WTC11 (cell line): ENCODE results near the gene DDC. TPM values are rescaled to one million over a fixed set of nuclear protein-coding genes. Genes with fewer than 3 reads are reported as not detected.

ENCODE experiments used
- ATAC-seq: fragments of 200-7000 bp; cut with Tn5 transposase; 2 replicates; pipeline ENCODE4 v1.10.0; 2021; ENCODE audit warnings: mild to moderate bottlenecking, moderate library complexity
- CTCF ChIA-PET: fragments of 300-600 bp; sonication (Branson Sonifier 250); formaldehyde crosslinking; loops from one replicate; lab custom pipeline; 2021; ENCODE audit warnings: antibody characterized with exemption; lab: Charles Lee
- POLR2A ChIA-PET: fragments of 350-600 bp; sonication (Branson Sonifier 250); formaldehyde crosslinking; loops from one replicate; lab custom pipeline; 2021; ENCODE audit warnings: antibody characterized with exemption; lab: Charles Lee
- DNase-seq: peaks from one replicate; pipeline ENCODE4 v3.0.0; 2021; ENCODE audit warnings: low spot score
- H3K27ac Mint-ChIP-seq: 2 replicates; pipeline ENCODE4 v1.8.0; 2021; ENCODE audit warnings: mixed read lengths
- H3K27me3 Mint-ChIP-seq: 2 replicates; pipeline ENCODE4 v1.8.0; 2021; ENCODE audit warnings: low read depth, mild to moderate bottlenecking, moderate library complexity, mixed read lengths
- H3K36me3 Mint-ChIP-seq: 2 replicates; pipeline ENCODE4 v1.8.0; 2021; ENCODE audit warnings: mixed read lengths
- H3K4me1 Mint-ChIP-seq: 2 replicates; pipeline ENCODE4 v1.8.0; 2022; ENCODE audit warnings: mixed read lengths
- H3K4me3 Mint-ChIP-seq: 2 replicates; pipeline ENCODE4 v1.8.0; 2021; ENCODE audit warnings: mild to moderate bottlenecking, moderate library complexity, mixed read lengths
- H3K9me3 Mint-ChIP-seq: 2 replicates; pipeline ENCODE4 v1.8.0; 2021; ENCODE audit warnings: mixed read lengths
- AFF4 ChIP-seq: sonication (generic); formaldehyde crosslinking; IDR thresholded peaks from 2 replicates; pipeline ENCODE4 v1.8.1; 2023; ENCODE audit warnings: mild to moderate bottlenecking, missing genetic modification reagents, borderline replicate concordance
- CTCF ChIP-seq: fragments of 200-600 bp; IDR thresholded peaks from 2 replicates; pipeline ENCODE4 v1.8.0; 2022; ENCODE audit warnings: antibody characterized with exemption
- FOXK1 ChIP-seq: sonication (generic); formaldehyde crosslinking; IDR thresholded peaks from 2 replicates; pipeline ENCODE4 v1.8.0; 2022; ENCODE audit warnings: mild to moderate bottlenecking, moderate library complexity, missing genetic modification reagents
- JUN ChIP-seq: sonication (generic); formaldehyde crosslinking; IDR thresholded peaks from 2 replicates; pipeline ENCODE4 v1.8.0; 2023; ENCODE audit warnings: mild to moderate bottlenecking, missing genetic modification reagents
- PRRX2 ChIP-seq: fragments of 250-450 bp; sonication (Bioruptor Pico); IDR thresholded peaks from 2 replicates; pipeline ENCODE4 v1.8.0; 2021; ENCODE audit warnings: mild to moderate bottlenecking
- RORB ChIP-seq: fragments of 250-450 bp; sonication (Bioruptor Pico); IDR thresholded peaks from 2 replicates; pipeline ENCODE4 v1.9.0; 2021; ENCODE audit warnings: mild to moderate bottlenecking
- SMAD4 ChIP-seq: sonication (generic); formaldehyde crosslinking; IDR thresholded peaks from 2 replicates; pipeline ENCODE4 v1.8.0; 2022; ENCODE audit warnings: mild to moderate bottlenecking, missing genetic modification reagents
- SOX15 ChIP-seq: fragments of 250-450 bp; sonication (Bioruptor Pico); IDR thresholded peaks from 2 replicates; pipeline ENCODE4 v1.9.0; 2021; ENCODE audit warnings: mild to moderate bottlenecking
- TCF7 ChIP-seq: sonication (generic); formaldehyde crosslinking; IDR thresholded peaks from 2 replicates; pipeline ENCODE4 v1.8.0; 2022; ENCODE audit warnings: mild to moderate bottlenecking, low read depth, missing genetic modification reagents, moderate library complexity
- ZBTB21 ChIP-seq: sonication (generic); formaldehyde crosslinking; IDR thresholded peaks from 2 replicates; pipeline ENCODE4 v1.8.1; 2023; ENCODE audit warnings: mild to moderate bottlenecking, missing genetic modification reagents, borderline replicate concordance
- ZNF219 ChIP-seq: sonication (generic); formaldehyde crosslinking; IDR thresholded peaks from 2 replicates; pipeline ENCODE4 v1.8.0; 2023; ENCODE audit warnings: missing genetic modification reagents, mild to moderate bottlenecking, borderline replicate concordance
- ZNF263 ChIP-seq: sonication (generic); formaldehyde crosslinking; IDR thresholded peaks from 2 replicates; pipeline ENCODE4 v1.8.1; 2022; ENCODE audit warnings: low read depth, mild to moderate bottlenecking, moderate library complexity, missing genetic modification reagents
- ZNF416 ChIP-seq: fragments of 250-450 bp; sonication (Bioruptor Pico); IDR thresholded peaks from 2 replicates; pipeline ENCODE4 v1.9.0; 2021; ENCODE audit warnings: mild to moderate bottlenecking, inconsistent platforms
- ZNF423 ChIP-seq: fragments of 250-450 bp; sonication (Bioruptor Pico); IDR thresholded peaks from 2 replicates; pipeline ENCODE4 v2.1.2; 2022; ENCODE audit warnings: mild to moderate bottlenecking, moderate library complexity
- ZNF532 ChIP-seq: fragments of 250-450 bp; sonication (Bioruptor Pico); IDR thresholded peaks from 2 replicates; pipeline ENCODE4 v1.9.0; 2021; ENCODE audit warnings: mild to moderate bottlenecking, borderline replicate concordance
- total RNA-seq: library from RNA; stranded (reverse); gene quantifications from 3 replicates; pipeline ENCODE4 v1.2.3, GENCODE V29; 2021
- TF ChIP-seq, protein P1 (sequence below): sonication (generic); formaldehyde crosslinking; IDR thresholded peaks from 2 replicates; pipeline ENCODE4 v1.8.1; 2022; ENCODE audit warnings: low read depth, mild to moderate bottlenecking, moderate library complexity, missing genetic modification reagents, borderline replicate concordance

DDC gene
- total RNA-seq, 1 experiment from 2014 or later = not detected

GRCh38 chr7:50418526-50419290 is 146.5 kb downstream of the DDC start:
- Mint-ChIP-seq H3K4me1 (peaks cover 45% of the 10 kb centered on the region), H3K27ac (peak overlapping the region; percentile 38; the same call in 1 of the 2 replicates)

DNA sequence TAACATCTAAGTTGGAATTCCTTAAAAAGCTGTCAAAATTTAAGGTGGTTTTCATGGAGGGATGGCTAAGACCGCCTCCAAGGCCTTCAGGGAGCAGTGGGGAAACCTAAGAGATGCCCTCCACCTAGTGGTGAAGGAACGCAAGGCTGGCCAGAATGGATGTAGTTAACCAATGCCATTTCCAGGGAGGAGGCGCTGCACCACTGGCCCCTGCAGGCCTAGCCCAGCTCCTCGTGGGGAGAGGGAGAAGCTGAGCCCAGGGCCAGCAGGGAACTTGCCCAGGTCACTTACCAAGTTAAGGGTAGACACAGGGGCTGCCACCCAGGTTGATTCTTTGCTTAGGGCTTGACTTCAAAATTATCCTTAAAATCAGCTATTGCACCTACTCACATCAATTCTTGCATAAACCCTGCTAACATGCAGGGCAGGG is 147.1 kb downstream of the DDC start:
- Mint-ChIP-seq H3K27me3 (peaks cover 3% of the 10 kb centered on the region; the same call in 1 of the 2 replicates), H3K4me3 (no peak overlapping the region), H3K27ac (no peak overlapping the region), H3K4me1 (peaks cover 45% of the 10 kb centered on the region), H3K9me3 (no peaks in the 10 kb centered on the region), H3K36me3 (no peaks in the 10 kb centered on the region)
- peak; percentile 89 for DNase-seq
- POLR2A ChIA-PET = no interaction called here
- peak; percentile 96 for ATAC-seq
- TF ChIP-seq CTCF (peak; percentile 77), ZNF219 (CRISPR knock-in tag) (no peak)
- CTCF ChIA-PET = interaction anchor here (0.6 to 3.1 kb wide), 36 partner anchors 8 to 744 kb away, joined by 3 to 18 read pairs (median 4); no protein-coding TSS in a partner anchor

More at GRCh38 chr7:50418526-50419290, 146.5 kb downstream of the DDC start:
- no peak for DNase-seq
- TF ChIP-seq, protein P1, sequence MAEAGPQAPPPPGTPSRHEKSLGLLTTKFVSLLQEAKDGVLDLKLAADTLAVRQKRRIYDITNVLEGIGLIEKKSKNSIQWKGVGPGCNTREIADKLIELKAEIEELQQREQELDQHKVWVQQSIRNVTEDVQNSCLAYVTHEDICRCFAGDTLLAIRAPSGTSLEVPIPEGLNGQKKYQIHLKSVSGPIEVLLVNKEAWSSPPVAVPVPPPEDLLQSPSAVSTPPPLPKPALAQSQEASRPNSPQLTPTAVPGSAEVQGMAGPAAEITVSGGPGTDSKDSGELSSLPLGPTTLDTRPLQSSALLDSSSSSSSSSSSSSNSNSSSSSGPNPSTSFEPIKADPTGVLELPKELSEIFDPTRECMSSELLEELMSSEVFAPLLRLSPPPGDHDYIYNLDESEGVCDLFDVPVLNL = no peak
- no peak for TF ChIP-seq ZNF263
- no peaks in the 10 kb centered on the region for H3K9me3 Mint-ChIP-seq
- no peaks in the 10 kb centered on the region for H3K36me3 Mint-ChIP-seq
- peaks cover 3% of the 10 kb centered on the region; the same call in 1 of the 2 replicates for H3K27me3 Mint-ChIP-seq
- ChIA-PET POLR2A (no interaction called here), CTCF (interaction anchor here (0.6 to 3.1 kb wide), 34 partner anchors 10 to 744 kb away, joined by 3 to 18 read pairs (median 4); no protein-coding TSS in a partner anchor)
- H3K4me3 Mint-ChIP-seq = no peak overlapping the region
- ATAC-seq = peak; percentile 23

GRCh38 chr7:50416527-50417182 is 148.6 kb downstream of the DDC start:
- CTCF ChIA-PET = interaction anchor here (1.0 to 3.1 kb wide), 5 partner anchors 10 to 213 kb away, joined by 3 to 18 read pairs (median 6); no protein-coding TSS in a partner anchor
- ATAC-seq (no peak), DNase-seq (no peak)

DNA sequence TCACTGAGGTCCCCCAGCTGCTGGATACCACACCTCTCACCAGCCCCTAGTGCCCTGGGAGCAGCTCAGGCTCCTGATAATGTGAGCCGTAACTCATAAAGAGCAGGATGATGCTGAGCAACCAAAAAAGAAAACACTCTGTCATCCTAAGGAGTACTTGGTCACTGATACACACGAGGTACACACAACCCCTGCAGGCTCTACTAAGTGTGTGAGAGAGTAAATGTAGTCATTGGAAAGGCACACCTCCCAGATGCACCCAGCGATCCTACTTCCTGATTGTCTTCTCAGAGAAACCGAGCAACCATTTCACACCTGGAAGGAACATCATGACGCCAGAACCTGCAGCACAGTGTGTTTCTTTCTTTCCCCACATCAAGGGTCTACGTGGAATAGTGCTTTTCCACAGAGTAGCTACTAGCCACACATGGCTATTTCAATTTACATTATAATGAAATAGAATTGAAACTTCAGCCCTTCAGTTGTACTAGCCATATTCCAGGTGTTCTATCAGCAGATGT is 149.3 kb downstream of the DDC start:
- POLR2A ChIA-PET = no interaction called here
- CTCF ChIA-PET = interaction anchor here (0.8 to 3.1 kb wide), 3 partner anchors 10 to 212 kb away, joined by 3 to 18 read pairs (median 7); no protein-coding TSS in a partner anchor
- TF ChIP-seq ZNF416 (CRISPR knock-in tag) (no peak), TCF7 (CRISPR knock-in tag) (no peak), RORB (no peak), AFF4 (CRISPR knock-in tag) (no peak), JUN (CRISPR knock-in tag) (no peak), ZNF532 (CRISPR knock-in tag) (no peak), SOX15 (no peak), ZBTB21 (no peak)

More at GRCh38 chr7:50416527-50417182, 148.6 kb downstream of the DDC start:
- POLR2A ChIA-PET = no interaction called here
- no peak overlapping the region for H3K27ac Mint-ChIP-seq
- TF ChIP-seq ZNF423 (CRISPR knock-in tag) (no peak), FOXK1 (CRISPR knock-in tag) (no peak), ZNF416 (CRISPR knock-in tag) (no peak), PRRX2 (CRISPR knock-in tag) (no peak), SMAD4 (CRISPR knock-in tag) (no peak)
- no peak overlapping the region for H3K4me3 Mint-ChIP-seq
- no peaks in the 10 kb centered on the region for H3K9me3 Mint-ChIP-seq
- H3K27me3 Mint-ChIP-seq = peaks cover 3% of the 10 kb centered on the region; the same call in 1 of the 2 replicates
- H3K36me3 Mint-ChIP-seq = no peaks in the 10 kb centered on the region
- H3K4me1 Mint-ChIP-seq = peaks cover 44% of the 10 kb centered on the region

More for the DNA sequence above, 149.3 kb downstream of the DDC start:
- DNase-seq (no peak), ATAC-seq (no peak)
- peaks cover 3% of the 10 kb centered on the region; the same call in 1 of the 2 replicates for H3K27me3 Mint-ChIP-seq
- H3K4me1 Mint-ChIP-seq = peaks cover 37% of the 10 kb centered on the region
- no peaks in the 10 kb centered on the region for H3K9me3 Mint-ChIP-seq
- no peak overlapping the region for H3K4me3 Mint-ChIP-seq
- no peak overlapping the region for H3K27ac Mint-ChIP-seq
- H3K36me3 Mint-ChIP-seq = no peaks in the 10 kb centered on the region
